ENCODE data around the gene ZNF516.

DNA sequence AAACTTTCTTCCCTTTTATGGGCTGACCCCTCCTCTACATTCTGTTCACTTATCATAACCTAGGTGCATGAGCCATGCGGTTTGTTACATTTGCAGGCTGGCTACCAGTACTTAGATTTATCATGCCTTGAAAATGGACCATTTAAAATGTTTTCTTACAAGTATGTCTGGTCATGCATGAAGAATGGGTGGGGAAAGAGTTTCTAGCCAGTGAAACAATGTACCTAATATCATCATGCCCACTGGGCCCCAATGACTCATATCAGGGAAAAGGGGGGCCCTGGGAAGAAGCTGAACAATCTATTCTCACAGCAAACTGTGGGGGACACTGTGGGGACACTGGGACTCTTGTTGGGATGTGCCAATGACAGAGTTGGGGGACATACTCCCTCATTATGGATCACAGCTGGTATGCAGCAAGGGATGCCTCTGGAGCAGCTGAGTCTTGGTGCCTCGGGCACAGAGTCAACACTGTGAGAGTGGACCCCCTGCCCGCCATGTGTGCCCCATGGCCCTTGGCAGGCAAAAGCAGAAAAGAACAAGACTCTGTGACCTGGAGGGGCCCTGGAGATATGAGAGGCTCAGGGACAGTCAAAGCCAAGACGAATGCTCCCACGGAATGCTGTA is 156.3 kb downstream of the ZNF516 start:
- TF ChIP-seq, protein P1, sequence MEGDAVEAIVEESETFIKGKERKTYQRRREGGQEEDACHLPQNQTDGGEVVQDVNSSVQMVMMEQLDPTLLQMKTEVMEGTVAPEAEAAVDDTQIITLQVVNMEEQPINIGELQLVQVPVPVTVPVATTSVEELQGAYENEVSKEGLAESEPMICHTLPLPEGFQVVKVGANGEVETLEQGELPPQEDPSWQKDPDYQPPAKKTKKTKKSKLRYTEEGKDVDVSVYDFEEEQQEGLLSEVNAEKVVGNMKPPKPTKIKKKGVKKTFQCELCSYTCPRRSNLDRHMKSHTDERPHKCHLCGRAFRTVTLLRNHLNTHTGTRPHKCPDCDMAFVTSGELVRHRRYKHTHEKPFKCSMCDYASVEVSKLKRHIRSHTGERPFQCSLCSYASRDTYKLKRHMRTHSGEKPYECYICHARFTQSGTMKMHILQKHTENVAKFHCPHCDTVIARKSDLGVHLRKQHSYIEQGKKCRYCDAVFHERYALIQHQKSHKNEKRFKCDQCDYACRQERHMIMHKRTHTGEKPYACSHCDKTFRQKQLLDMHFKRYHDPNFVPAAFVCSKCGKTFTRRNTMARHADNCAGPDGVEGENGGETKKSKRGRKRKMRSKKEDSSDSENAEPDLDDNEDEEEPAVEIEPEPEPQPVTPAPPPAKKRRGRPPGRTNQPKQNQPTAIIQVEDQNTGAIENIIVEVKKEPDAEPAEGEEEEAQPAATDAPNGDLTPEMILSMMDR (IDR thresholded peaks at IDR 0.05; ENCODE audit: borderline replicate concordance, extremely low read depth, low read length, poor library complexity, severe bottlenecking) = no peak
- TF ChIP-seq EZH2 (IDR thresholded peaks at IDR 0.05; ENCODE audit: borderline replicate concordance, low read depth, low read length, severe bottlenecking) = no peak
